Pancreas (tissue), 10 donors: ENCODE measurements around the gene CDC7. TPM values are rescaled to one million over a fixed set of nuclear protein-coding genes. Genes with fewer than 3 reads are reported as not detected.
"Not testable (repeated sequence)": the region's sequence is repeated elsewhere in the genome, so short reads cannot be mapped to it uniquely, and the experiment has no call there.

Experiments used
- ATAC-seq, 4 donors: fragments of 200-7000 bp; cut with Tn5 transposase; one replicate each; pipeline versions ENCODE4 v1.8.0 to v1.9.1; 2020; ENCODE audit warnings: mild to moderate bottlenecking in 4 of 4, moderate library complexity in 4 of 4
- DNase-seq, 6 donors: peaks; one replicate each; pipeline ENCODE4 v3.0.0-alpha.2; 2020
- FAIRE-seq: peaks from 2 replicates; lab custom pipeline; 2012; peaks lifted over from hg19 to GRCh38; lab: Jason Lieb, UNC
- H3K27ac ChIP-seq, 4 donors: fragments of 200-600 bp; sonication (generic); 1 replicate in 3 of 4; 2 replicates in 1 of 4; pipeline versions ENCODE4 v1.5.0 to v1.8.0; 2020
- H3K27me3 ChIP-seq, 4 donors: fragments of 200-600 bp; one replicate each; pipeline ENCODE4 v1.8.0; 2021
- H3K36me3 ChIP-seq, 3 donors: fragments of 200-600 bp; sonication (generic) in 1 of 3; one replicate each; pipeline versions ENCODE4 v1.5.0 to v1.8.0; 2020 to 2021
- H3K4me1 ChIP-seq, 3 donors: fragments of 200-600 bp; one replicate each; pipeline ENCODE4 v1.8.0; 2021
- H3K4me3 ChIP-seq, 4 donors: fragments of 200-600 bp; sonication (generic) in 2 of 4; one replicate each; pipeline versions ENCODE4 v1.5.0 to v1.8.0; 2020 to 2021
- H3K9me3 ChIP-seq, 4 donors: fragments of 200-600 bp; one replicate each; pipeline ENCODE4 v1.8.0; 2021
- CTCF ChIP-seq, 4 donors: fragments of 200-600 bp; sonication (generic) in 3 of 4; IDR thresholded peaks; one replicate each; pipeline versions ENCODE4 v1.5.0 to v1.8.0; 2021; ENCODE audit warnings: antibody characterized with exemption in 4 of 4
- WGBS, 2 donors: extraction: QIAGEN DNeasy Blood & Tissue Kit; methylation state at CpG; one replicate each; pipeline ENCODE4 v1.1.7; 2013; 5-methylcytosine and 5-hydroxymethylcytosine counted together
- intact Hi-C, 3 donors: fragments of 100-400 bp; cut with DNase I; formaldehyde crosslinking; loops; one replicate each; pipeline versions ENCODE4 v1.11.1 to v1.14.2; 2022
- polyA plus RNA-seq, 2 donors: library from polyadenylated mRNA; stranded (reverse); fragments of 200-250 nt; gene quantifications; one replicate each; pipeline ENCODE4 v1.2.3, GENCODE V29; 2013
- total RNA-seq, 6 donors: library from RNA; stranded (reverse); fragmentation: NEBNext Ultra II Directional in 4 of 6; extraction: Animal tissue kit (Norgen Biotek cat#: 25700) in 4 of 6; gene quantifications; one replicate each; pipeline versions ENCODE4 v1.2.1 to v1.2.4, GENCODE V29; 2021 to 2023
- donor health status: healthy with polysubstance abuse.
- donor health status: DM: no; HTN: no; CAD: no; lungs with moderate emphysema.
- donor health status: DM: no; HTN: no; CAD: no.
- donor health status: control.
- donor health status: control.
- donor health status: Bipolar disorder and iron deficiency.
- donor health status: DM: yes; HTN: yes; CAD: no.
- donor health status: DM: no; HTN: no; CAD: no.
- donor health status: DM: no; HTN: no; CAD: no.
- donor health status: DM: yes; HTN: yes; CAD: no.

Gene CDC7
- total and polyA plus RNA-seq, 8 donors = 0.56 to 2.4 (median 0.92) TPM

GRCh38 chr1:91515994-91516393 is 15.3 kb downstream of the CDC7 start:
- Histone ChIP-seq H3K27me3 (no peaks in the 10 kb centered on the region), H3K4me3 (no peak overlapping the region), H3K4me1 (no peaks in the 10 kb centered on the region), H3K9me3 (no peaks in the 10 kb centered on the region), H3K36me3 (no peaks in the 10 kb centered on the region), H3K27ac (no peak overlapping the region)
- TF ChIP-seq CTCF (IDR thresholded peaks at IDR 0.05) = no peak
- ATAC-seq (no peak), DNase-seq (no peak), FAIRE-seq (no peak)
- intact Hi-C loops = loop anchor here in 1 of 3 donors (10.0 kb wide), 1 partner anchor 409 kb away; no protein-coding TSS in a partner anchor
- WGBS, 2 donors = 95% methylated on average over 3 of the region's 3 CpGs

GRCh38 chr1:91516605-91517004 is 16.0 kb downstream of the CDC7 start:
- not testable (repeated sequence) for FAIRE-seq, H3K27ac ChIP-seq, H3K9me3 ChIP-seq, H3K36me3 ChIP-seq, H3K4me1 ChIP-seq, H3K4me3 ChIP-seq, DNase-seq, ATAC-seq, H3K27me3 ChIP-seq
- 92 to 93% methylated on average over 7 of the region's 7 CpGs for WGBS, 2 donors
- intact Hi-C loops = loop anchor here in 1 of 3 donors (10.0 kb wide), 1 partner anchor 408 kb away; no protein-coding TSS in a partner anchor

GRCh38 chr1:91519167-91519566 is 18.5 kb downstream of the CDC7 start:
- H3K9me3 ChIP-seq, H3K27ac ChIP-seq, FAIRE-seq, H3K36me3 ChIP-seq, H3K27me3 ChIP-seq, H3K4me1 ChIP-seq, H3K4me3 ChIP-seq, DNase-seq, ATAC-seq: not testable (repeated sequence)
- 83 to 90% methylated on average over 2 of the region's 2 CpGs for WGBS, 2 donors
- intact Hi-C loops = loop anchor here in 1 of 3 donors (10.0 kb wide), 1 partner anchor 406 kb away; no protein-coding TSS in a partner anchor

GRCh38 chr1:91520942-91521507 is 20.4 kb downstream of the CDC7 start:
- DNase-seq = no peak
- no peak for TF ChIP-seq CTCF (IDR thresholded peaks at IDR 0.05)
- intact Hi-C loops = no loop called here
- no peaks in the 10 kb centered on the region for H3K9me3 ChIP-seq
- no peak overlapping the region for H3K4me3 ChIP-seq
- WGBS, 2 donors = 58 to 73% methylated on average over 2 of the region's 2 CpGs
- no peak for FAIRE-seq
- H3K27ac ChIP-seq = no peak overlapping the region
- no peaks in the 10 kb centered on the region for H3K27me3 ChIP-seq
- H3K36me3 ChIP-seq = no peaks in the 10 kb centered on the region
- no peak for ATAC-seq
- peaks cover 0 to 6% (median 0%) of the 10 kb centered on the region in 3 donors for H3K4me1 ChIP-seq

GRCh38 chr1:91523482-91523881 is 22.8 kb downstream of the CDC7 start:
- no peak for TF ChIP-seq CTCF (IDR thresholded peaks at IDR 0.05)
- Histone ChIP-seq H3K4me1 (peaks cover 0 to 6% (median 0%) of the 10 kb centered on the region in 3 donors), H3K9me3 (no peaks in the 10 kb centered on the region), H3K27ac (no peak overlapping the region), H3K36me3 (no peaks in the 10 kb centered on the region), H3K27me3 (no peaks in the 10 kb centered on the region), H3K4me3 (no peak overlapping the region)
- FAIRE-seq = no peak
- intact Hi-C loops = no loop called here
- peak in 2 of 4 donors; percentile 23 to 46 for ATAC-seq
- no peak for DNase-seq
- WGBS, 2 donors = 15 to 19% methylated on average over 1 of the region's 1 CpG

GRCh38 chr1:91526496-91526895 is 25.8 kb downstream of the CDC7 start:
- Histone ChIP-seq H3K36me3 (no peaks in the 10 kb centered on the region), H3K27ac (no peak overlapping the region), H3K27me3 (no peaks in the 10 kb centered on the region), H3K9me3 (no peaks in the 10 kb centered on the region), H3K4me1 (peaks cover 0 to 6% (median 0%) of the 10 kb centered on the region in 3 donors), H3K4me3 (no peak overlapping the region)
- TF ChIP-seq CTCF (IDR thresholded peaks at IDR 0.05) = no peak
- DNase-seq (no peak), ATAC-seq (no peak), FAIRE-seq (no peak)
- 36 to 40% methylated on average over 5 of the region's 5 CpGs for WGBS, 2 donors
- intact Hi-C loops = no loop called here
